K562 (cell line): ENCODE measurements around the gene EDEM1. TPM values are rescaled to one million over a fixed set of nuclear protein-coding genes. Genes with fewer than 3 reads are reported as not detected.

Experiments
- BMI1 ChIP-seq: fragments of 150-350 bp; IDR thresholded peaks from 2 replicates; pipeline ENCODE4 v1.6.1; 2014; ENCODE audit warnings: low read length
- CHD7 ChIP-seq: fragments of 200-600 bp; sonication (generic); IDR thresholded peaks from one replicate; pipeline ENCODE4 v1.6.1; 2012; ENCODE audit warnings: mild to moderate bottlenecking, low read depth, low read length, inconsistent platforms
- CTCFL ChIP-seq: IDR thresholded peaks from 2 replicates; pipeline ENCODE4 v1.6.1; 2011; ENCODE audit warnings: borderline replicate concordance, low read depth, mild to moderate bottlenecking, moderate library complexity, low read length; ENCODE audit not compliant: insufficient read depth, poor library complexity, severe bottlenecking
- FOXM1 ChIP-seq, 2 experiments: fragments of 450-650 bp in 1 of 2; sonication (generic) in 1 of 2; formaldehyde crosslinking in 1 of 2; IDR thresholded peaks; 2 replicates each; pipeline versions ENCODE4 v1.6.1 to v1.9.0; 2017 to 2022; ENCODE audit warnings: low read depth in 2 of 2, mild to moderate bottlenecking in 2 of 2, missing genetic modification reagents in 1 of 2, moderate library complexity in 1 of 2
- HCFC1 ChIP-seq: IDR thresholded peaks from 2 replicates; pipeline ENCODE4 v1.6.1; 2012; ENCODE audit warnings: low read depth, low read length, improper control_type of control experiment
- PHF8 ChIP-seq: fragments of 200-600 bp; sonication (generic); IDR thresholded peaks from 2 replicates; pipeline ENCODE4 v1.6.1; 2012; ENCODE audit warnings: mixed run types, mild to moderate bottlenecking, inconsistent platforms, low read length, moderate library complexity, borderline replicate concordance
- RFX1 ChIP-seq: fragments of 450-650 bp; IDR thresholded peaks from 2 replicates; pipeline ENCODE4 v1.6.1; 2016; ENCODE audit warnings: mild to moderate bottlenecking, moderate library complexity
- ZBTB33 ChIP-seq: sonication (generic); formaldehyde crosslinking; IDR thresholded peaks from 2 replicates; pipeline ENCODE4 v1.8.1; 2023; ENCODE audit warnings: mild to moderate bottlenecking, missing genetic modification reagents
- ZNF175 ChIP-seq: fragments of 200-800 bp; sonication (Bioruptor generic); IDR thresholded peaks from 2 replicates; pipeline ENCODE4 v1.6.1; 2016; ENCODE audit warnings: low read depth, mild to moderate bottlenecking, missing genetic modification characterization, missing compliant biosample characterization
- ZNF589 ChIP-seq: fragments of 200-800 bp; sonication (Bioruptor generic); IDR thresholded peaks from 2 replicates; pipeline ENCODE4 v1.6.1; 2016; ENCODE audit warnings: low read depth, missing genetic modification characterization, missing compliant biosample characterization
- polyA plus RNA-seq, 8 experiments: library from polyadenylated mRNA; depleted of rRNA in 4 of 8; stranded (reverse) in 5 of 8; unstranded in 3 of 8; fragments of >200 nt; fragmentation: Nextera tagmentation in 2 of 8; fragmentation: Illumina TruSeq in 1 of 8; extraction: Ambion mirVana in 2 of 8; extraction: Trizol in 1 of 8; gene quantifications; 2 replicates each; pipeline versions ENCODE4 v1.2.1 to v1.2.3, GENCODE V29; 2011 to 2014; ENCODE audit warnings: inconsistent platforms in 1 of 8, missing spikeins in 1 of 8
- total RNA-seq, 7 experiments: library from RNA; depleted of rRNA in 6 of 7; stranded (reverse); fragments of >200 nt in 6 of 7; fragmentation: Illumina TruSeq in 2 of 7; extraction: Trizol in 2 of 7; gene quantifications; 2 replicates each; pipeline versions ENCODE4 v1.2.1 to v1.2.3, GENCODE V29; 2011 to 2021; ENCODE audit warnings: low replicate concordance in 1 of 7

EDEM1 gene
- total and polyA plus RNA-seq, 9 of the 15 experiments (the other 6 are each of a cell fraction or from before 2014, with no cell fraction given), result 6.2 to 36.7 (median 14.3) TPM

GRCh38 chr3:5197470-5198312, 10.2 kb downstream of the EDEM1 start (continued):
- TF ChIP-seq ZBTB33 (CRISPR knock-in tag), result 0 out of 2 replicates have a peak, but pooled peaks have one; percentile 31
- TF ChIP-seq CHD7, result no peak
- TF ChIP-seq ZNF589 (CRISPR knock-in tag), result peak; percentile 73; the same call in 1 of the 2 replicates
- no peak for TF ChIP-seq RFX1
- no peak for TF ChIP-seq CTCFL
- TF ChIP-seq PHF8, result no peak
- TF ChIP-seq ZNF175, result peak; percentile 91; the same call in 1 of the 2 replicates
- TF ChIP-seq HCFC1, result no peak; the same call in 1 of the 2 replicates
- no peak for TF ChIP-seq FOXM1 (IDR thresholded peaks at IDR 0.05; ENCODE audit: low read depth)
- TF ChIP-seq FOXM1 (CRISPR knock-in tag; IDR thresholded peaks at IDR 0.05; ENCODE audit: low read depth), result no peak
- no peak for TF ChIP-seq BMI1
